ENCODE results near the gene PTPRD. TPM values are rescaled to one million over a fixed set of nuclear protein-coding genes. Genes with fewer than 3 reads are reported as not detected.

The PTPRD gene
- total RNA-seq, 1 donor from 2014 or later = 15.6 TPM

- no peak for TF ChIP-seq CTCF (IDR thresholded peaks at IDR 0.05; ENCODE audit: borderline replicate concordance)
- intact Hi-C loops (cut with micrococcal nuclease) = no loop called here
- H3K4me1 ChIP-seq = no peaks in the 10 kb centered on the region
- no peak overlapping the region for H3K27ac ChIP-seq (replicated peaks)
- no peaks in the 10 kb centered on the region for H3K27me3 ChIP-seq (ENCODE audit: low read depth)
- no peak for DNase-seq
- no peaks in the 10 kb centered on the region for H3K9me3 ChIP-seq (replicated peaks)
- no peak overlapping the region for H3K4me3 ChIP-seq
- H3K36me3 ChIP-seq = no peaks in the 10 kb centered on the region
Measured at GRCh38 chr9:9612270-9612669, 1000.5 kb downstream of the PTPRD start.

- Histone ChIP-seq H3K4me1 (no peaks in the 10 kb centered on the region), H3K36me3 (no peaks in the 10 kb centered on the region), H3K27ac (replicated peaks) (no peak overlapping the region), H3K9me3 (replicated peaks) (no peaks in the 10 kb centered on the region), H3K4me3 (no peak overlapping the region), H3K27me3 (ENCODE audit: low read depth) (no peaks in the 10 kb centered on the region)
- intact Hi-C loops (cut with micrococcal nuclease) = no loop called here
- DNase-seq = no peak
- TF ChIP-seq CTCF (IDR thresholded peaks at IDR 0.05; ENCODE audit: borderline replicate concordance) = no peak
Measured at GRCh38 chr9:9605681-9606080, 1007.1 kb downstream of the PTPRD start.

DNA sequence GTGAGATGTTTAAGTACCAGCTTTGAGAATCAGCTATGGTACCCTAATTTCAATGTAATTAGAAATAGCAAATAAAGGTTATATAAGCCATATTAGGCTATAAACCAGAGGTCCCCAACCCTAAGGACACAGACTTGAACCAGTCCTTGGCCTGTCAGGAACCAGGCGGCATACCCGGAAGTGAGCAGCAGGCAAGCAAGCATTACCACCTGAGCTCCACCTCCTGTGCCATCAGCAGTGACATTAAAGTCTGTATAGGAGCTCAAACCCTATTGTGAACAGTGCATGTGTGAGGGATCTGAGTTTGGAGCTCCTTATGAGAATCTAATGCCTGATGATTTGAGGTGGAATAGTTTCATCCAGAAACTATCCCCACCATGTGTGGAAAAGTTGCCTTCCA, 1009.5 kb downstream of the PTPRD start:
- Histone ChIP-seq H3K27me3 (ENCODE audit: low read depth) (no peaks in the 10 kb centered on the region), H3K36me3 (no peaks in the 10 kb centered on the region), H3K4me1 (no peaks in the 10 kb centered on the region), H3K4me3 (no peak overlapping the region), H3K27ac (replicated peaks) (no peak overlapping the region), H3K9me3 (replicated peaks) (no peaks in the 10 kb centered on the region)
- intact Hi-C loops (cut with micrococcal nuclease) = no loop called here
- no peak for TF ChIP-seq CTCF (IDR thresholded peaks at IDR 0.05; ENCODE audit: borderline replicate concordance)
- DNase-seq = no peak

DNA sequence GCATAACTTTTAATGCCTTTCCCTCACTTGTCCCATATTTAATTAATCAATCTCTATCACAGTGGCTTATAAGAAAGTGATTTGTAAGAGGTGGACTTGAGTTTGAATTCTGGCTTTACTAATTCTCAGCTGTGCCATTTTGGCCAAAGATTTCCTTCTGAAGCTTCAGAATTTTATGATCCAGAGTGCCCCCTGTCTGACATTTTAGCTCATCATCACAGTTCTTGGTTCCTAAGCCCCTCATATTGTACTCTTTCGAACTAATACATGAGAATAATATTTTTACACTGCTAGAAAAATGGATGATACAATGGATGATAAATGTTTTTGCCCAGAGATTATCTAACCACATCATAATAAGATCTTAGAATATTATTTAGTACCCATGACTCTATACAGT, 1014.1 kb downstream of the PTPRD start:
- H3K36me3 ChIP-seq = no peaks in the 10 kb centered on the region
- H3K27me3 ChIP-seq (ENCODE audit: low read depth) = no peaks in the 10 kb centered on the region
- H3K27ac ChIP-seq (replicated peaks) = no peak overlapping the region
- no peaks in the 10 kb centered on the region for H3K4me1 ChIP-seq
- no peak for TF ChIP-seq CTCF (IDR thresholded peaks at IDR 0.05; ENCODE audit: borderline replicate concordance)
- H3K4me3 ChIP-seq = no peak overlapping the region
- no peak for DNase-seq
- peaks cover 3% of the 10 kb centered on the region for H3K9me3 ChIP-seq (replicated peaks)
- intact Hi-C loops (cut with micrococcal nuclease) = no loop called here

DNA sequence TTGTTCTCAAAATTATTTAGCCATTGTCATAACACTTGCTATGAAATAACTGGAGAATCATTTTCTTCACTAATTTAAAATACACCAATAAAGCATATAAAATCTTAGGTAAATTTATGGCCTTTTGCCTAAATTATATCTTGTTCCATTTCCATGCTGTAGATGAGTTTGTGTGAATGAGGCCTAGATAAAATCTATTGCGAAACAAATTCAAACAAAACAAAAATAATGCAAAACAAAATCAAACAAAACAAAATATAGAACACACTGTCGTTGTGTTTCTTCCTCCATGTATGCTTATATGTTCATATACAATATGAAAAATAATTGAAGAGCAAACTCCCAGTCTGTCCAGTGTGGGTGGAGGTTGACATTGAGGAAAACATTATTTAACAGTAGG, 1020.7 kb downstream of the PTPRD start:
- Histone ChIP-seq H3K27ac (replicated peaks) (no peak overlapping the region), H3K9me3 (replicated peaks) (peaks cover 6% of the 10 kb centered on the region), H3K36me3 (no peaks in the 10 kb centered on the region), H3K4me1 (no peaks in the 10 kb centered on the region), H3K4me3 (no peak overlapping the region), H3K27me3 (ENCODE audit: low read depth) (no peaks in the 10 kb centered on the region)
- TF ChIP-seq CTCF (IDR thresholded peaks at IDR 0.05; ENCODE audit: borderline replicate concordance) = no peak
- intact Hi-C loops (cut with micrococcal nuclease) = no loop called here
- no peak for DNase-seq

- no peak overlapping the region for H3K4me3 ChIP-seq
- H3K36me3 ChIP-seq = no peaks in the 10 kb centered on the region
- H3K27ac ChIP-seq (replicated peaks) = no peak overlapping the region
- no peak for DNase-seq
- no peak for TF ChIP-seq CTCF (IDR thresholded peaks at IDR 0.05; ENCODE audit: borderline replicate concordance)
- H3K9me3 ChIP-seq (replicated peaks) = peaks cover 2% of the 10 kb centered on the region
- intact Hi-C loops (cut with micrococcal nuclease) = no loop called here
- H3K4me1 ChIP-seq = no peaks in the 10 kb centered on the region
- H3K27me3 ChIP-seq (ENCODE audit: low read depth) = no peaks in the 10 kb centered on the region
Measured at GRCh38 chr9:9585920-9586319, 1026.9 kb downstream of the PTPRD start.
